H9 (cell line): ENCODE measurements around the gene ERVMER34-1. TPM values are rescaled to one million over a fixed set of nuclear protein-coding genes. Genes with fewer than 3 reads are reported as not detected.

Experiments
- DNase-seq: peaks from one replicate; pipeline ENCODE4 v3.0.0-alpha.2; 2017
- H2AFZ ChIP-seq: one replicate; pipeline ENCODE4 v1.6.1; 2013; ENCODE audit warnings: mild to moderate bottlenecking, low read length, control low read depth, moderate library complexity
- H2AK5ac ChIP-seq: 2 replicates; pipeline ENCODE4 v1.6.1; 2013; ENCODE audit warnings: low read length, control low read depth, mixed read lengths; ENCODE audit not compliant: insufficient read length
- H2BK120ac ChIP-seq: one replicate; pipeline ENCODE4 v1.6.1; 2013; ENCODE audit warnings: low read depth, mild to moderate bottlenecking, low read length, control low read depth, inconsistent platforms; ENCODE audit not compliant: poor library complexity, severe bottlenecking
- H2BK12ac ChIP-seq: 2 replicates; pipeline ENCODE4 v1.6.1; 2013; ENCODE audit warnings: low read length, control low read depth, mixed read lengths, low read depth; ENCODE audit not compliant: insufficient read length
- H2BK15ac ChIP-seq: 2 replicates; pipeline ENCODE4 v1.6.1; 2013; ENCODE audit warnings: low read depth, low read length, control low read depth
- H2BK20ac ChIP-seq: one replicate; pipeline ENCODE4 v1.6.1; 2013; ENCODE audit warnings: low read depth, mild to moderate bottlenecking, low read length, control low read depth, inconsistent platforms; ENCODE audit not compliant: poor library complexity, severe bottlenecking
- H2BK5ac ChIP-seq: 2 replicates; pipeline ENCODE4 v1.6.1; 2013; ENCODE audit warnings: low read length, control low read depth, mixed read lengths; ENCODE audit not compliant: insufficient read length
- H3K14ac ChIP-seq: 2 replicates; pipeline ENCODE4 v1.6.1; 2013; ENCODE audit warnings: low read length, control low read depth; ENCODE audit not compliant: insufficient read depth
- H3K18ac ChIP-seq: 2 replicates; pipeline ENCODE4 v1.6.1; 2013; ENCODE audit warnings: low read depth, mild to moderate bottlenecking, mixed read lengths, low read length, control low read depth; ENCODE audit not compliant: insufficient read length
- H3K23ac ChIP-seq: 2 replicates; pipeline ENCODE4 v1.6.1; 2013; ENCODE audit warnings: low read length, control low read depth, mixed read lengths, low read depth; ENCODE audit not compliant: insufficient read length
- H3K23me2 ChIP-seq: 2 replicates; pipeline ENCODE4 v1.6.1; 2013; ENCODE audit warnings: low read depth, mild to moderate bottlenecking, mixed read lengths, low read length, control low read depth; ENCODE audit not compliant: insufficient read length, poor library complexity, severe bottlenecking
- H3K27ac ChIP-seq: 2 replicates; pipeline ENCODE4 v1.5.1; 2013; ENCODE audit warnings: low read length, control low read depth, mixed read lengths, low read depth; ENCODE audit not compliant: insufficient read length
- H3K27me3 ChIP-seq: 2 replicates; pipeline ENCODE4 v1.6.1; 2013; ENCODE audit warnings: low read length, control low read depth, inconsistent platforms; ENCODE audit not compliant: insufficient read depth
- H3K4ac ChIP-seq: 2 replicates; pipeline ENCODE4 v1.6.1; 2013; ENCODE audit warnings: low read depth, mild to moderate bottlenecking, control low read depth, inconsistent platforms, low read length, moderate library complexity
- H3K4me1 ChIP-seq: 2 replicates; pipeline ENCODE4 v1.6.1; 2013; ENCODE audit warnings: low read length, control low read depth, inconsistent platforms; ENCODE audit not compliant: insufficient read depth
- H3K4me2 ChIP-seq: 2 replicates; pipeline ENCODE4 v1.6.1; 2013; ENCODE audit warnings: low read length, control low read depth, mixed read lengths; ENCODE audit not compliant: insufficient read length, insufficient read depth
- H3K56ac ChIP-seq: 2 replicates; pipeline ENCODE4 v1.6.1; 2013; ENCODE audit warnings: low read depth, mild to moderate bottlenecking, mixed read lengths, low read length, control low read depth; ENCODE audit not compliant: insufficient read length
- H3K79me1 ChIP-seq: 2 replicates; pipeline ENCODE4 v1.6.1; 2013; ENCODE audit warnings: low read depth, mild to moderate bottlenecking, moderate library complexity, low read length, control low read depth, inconsistent platforms; ENCODE audit not compliant: insufficient read depth, poor library complexity, severe bottlenecking
- H3K79me2 ChIP-seq: 2 replicates; pipeline ENCODE4 v1.6.1; 2013; ENCODE audit warnings: low read length, control low read depth, inconsistent platforms; ENCODE audit not compliant: insufficient read depth
- H3K9ac ChIP-seq: 2 replicates; pipeline ENCODE4 v1.6.1; 2013; ENCODE audit warnings: low read length, control low read depth, mixed read lengths; ENCODE audit not compliant: insufficient read length; ENCODE audit errors: extremely low read depth
- H3K9me3 ChIP-seq: one replicate; pipeline ENCODE4 v1.6.1; 2013; ENCODE audit warnings: low read depth, low read length, inconsistent platforms; ENCODE audit not compliant: control insufficient read depth
- H3T11ph ChIP-seq: one replicate; pipeline ENCODE4 v1.6.1; 2013; ENCODE audit warnings: mild to moderate bottlenecking, low read length, control low read depth, inconsistent platforms
- H4K20me1 ChIP-seq: one replicate; pipeline ENCODE4 v1.6.1; 2013; ENCODE audit not compliant: control insufficient read depth, insufficient read length, insufficient read depth
- H4K5ac ChIP-seq: 2 replicates; pipeline ENCODE4 v1.6.1; 2013; ENCODE audit warnings: low read depth, mild to moderate bottlenecking, mixed read lengths, low read length, control low read depth; ENCODE audit not compliant: insufficient read length
- H4K8ac ChIP-seq: replicated peaks from 2 replicates; pipeline ENCODE4 v1.6.1; 2013; ENCODE audit warnings: low read length, control low read depth, mixed read lengths, low read depth; ENCODE audit not compliant: insufficient read length
- H4K91ac ChIP-seq: 2 replicates; pipeline ENCODE4 v1.6.1; 2013; ENCODE audit warnings: low read depth, mild to moderate bottlenecking, moderate library complexity, mixed read lengths, low read length, control low read depth; ENCODE audit not compliant: insufficient read length
- H3K27ac Mint-ChIP-seq, 3 experiments: 2 replicates in 2 of 3; 3 replicates in 1 of 3; pipeline ENCODE4 v1.8.0; 2020 to 2021; ENCODE audit warnings: mixed read lengths in 3 of 3, mild to moderate bottlenecking in 1 of 3, moderate library complexity in 1 of 3
- H3K27me3 Mint-ChIP-seq: 2 replicates; pipeline ENCODE4 v1.8.0; 2021; ENCODE audit warnings: low read depth, mild to moderate bottlenecking, moderate library complexity, mixed read lengths
- H3K36me3 Mint-ChIP-seq, 3 experiments: 2 replicates in 2 of 3; 3 replicates in 1 of 3; pipeline ENCODE4 v1.8.0; 2020 to 2021; ENCODE audit warnings: low read depth in 3 of 3, mixed read lengths in 3 of 3; ENCODE audit not compliant: insufficient read depth in 1 of 3
- H3K4me1 Mint-ChIP-seq, 2 experiments: 2 replicates each; pipeline ENCODE4 v1.8.0; 2020; ENCODE audit warnings: mixed read lengths in 2 of 2
- H3K4me3 Mint-ChIP-seq, 2 experiments: 2 replicates in 1 of 2; 3 replicates in 1 of 2; pipeline ENCODE4 v1.8.0; 2020 to 2021; ENCODE audit warnings: mild to moderate bottlenecking in 2 of 2, mixed read lengths in 2 of 2, moderate library complexity in 1 of 2
- H3K9me3 Mint-ChIP-seq, 2 experiments: 2 replicates in 1 of 2; 3 replicates in 1 of 2; pipeline ENCODE4 v1.8.0; 2020; ENCODE audit warnings: mild to moderate bottlenecking in 2 of 2, mixed read lengths in 2 of 2, moderate library complexity in 1 of 2
- CTCF ChIP-seq: fragments of 200-600 bp; sonication (generic); conservative IDR thresholded peaks from 3 replicates; pipeline ENCODE4 v1.8.0; 2021; ENCODE audit warnings: antibody characterized with exemption, mild to moderate bottlenecking
- total RNA-seq: library from RNA; stranded (reverse); gene quantifications from 2 replicates; pipeline ENCODE4 v1.2.1, GENCODE V29; 2021

Gene ERVMER34-1
- total RNA-seq, 1 experiment from 2014 or later = 14.4 TPM

DNA sequence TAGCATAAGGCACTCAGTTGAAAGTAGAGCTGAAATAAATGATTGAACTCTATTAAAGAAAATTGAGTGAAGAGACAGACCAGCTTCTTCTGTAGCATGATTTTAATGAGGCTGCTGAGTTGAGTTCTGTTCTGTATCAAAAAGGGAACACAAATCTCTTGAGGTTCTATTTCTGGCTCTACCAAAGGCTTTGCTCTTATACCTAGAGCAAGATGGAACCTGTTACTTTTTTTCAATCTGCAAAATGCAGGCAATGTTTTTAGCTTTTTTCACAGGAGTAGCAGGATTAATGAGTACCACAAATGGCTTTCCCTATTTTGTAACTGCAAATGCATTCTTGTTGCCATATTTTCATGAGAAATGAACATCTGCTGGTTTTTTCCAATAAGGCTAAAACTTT lies 4.2 kb upstream of the ERVMER34-1 start:
- H3K4ac ChIP-seq = no peak overlapping the region

More for the DNA sequence above, 4.2 kb upstream of the ERVMER34-1 start:
- no peak overlapping the region for H2BK12ac ChIP-seq
- H2BK5ac ChIP-seq = no peak overlapping the region
- no peak overlapping the region for H4K91ac ChIP-seq
- H2BK15ac ChIP-seq = no peak overlapping the region
- H3K23me2 ChIP-seq = no peaks in the 10 kb centered on the region
- H3K4me2 ChIP-seq = no peak overlapping the region
- TF ChIP-seq CTCF = no peak
- no peak overlapping the region for H3K23ac ChIP-seq
- H3K9me3 ChIP-seq = no peaks in the 10 kb centered on the region
- H3K27ac Mint-ChIP-seq = no peak overlapping the region
- no peak overlapping the region for H3K4me3 Mint-ChIP-seq
- H2BK20ac ChIP-seq = no peak overlapping the region
- peaks cover 1 to 4% (median 2%) of the 10 kb centered on the region in 3 experiments for H3K36me3 Mint-ChIP-seq
- H2AFZ ChIP-seq = no peak overlapping the region
- no peak overlapping the region for H3K56ac ChIP-seq
- H3K4me1 ChIP-seq = peaks cover 2% of the 10 kb centered on the region; the same call in 1 of the 2 replicates
- peaks cover 24% of the 10 kb centered on the region for H3K27me3 Mint-ChIP-seq
- no peak overlapping the region for H3T11ph ChIP-seq
- no peak overlapping the region for H4K8ac ChIP-seq
- H3K27ac ChIP-seq = no peak overlapping the region
- no peak for DNase-seq
- no peak overlapping the region for H2BK120ac ChIP-seq
- peaks cover 9 to 10% of the 10 kb centered on the region in 2 experiments; a peak in 4 of 5 replicates for H3K9me3 Mint-ChIP-seq
- H4K20me1 ChIP-seq = no peaks in the 10 kb centered on the region
- H3K4me1 Mint-ChIP-seq = peaks cover 2 to 3% of the 10 kb centered on the region in 2 experiments
- no peak overlapping the region for H3K18ac ChIP-seq
- no peak overlapping the region for H3K14ac ChIP-seq
- H4K5ac ChIP-seq = no peak overlapping the region
- H3K9ac ChIP-seq = no peak overlapping the region
- H3K79me1 ChIP-seq = no peaks in the 10 kb centered on the region
- H2AK5ac ChIP-seq = no peak overlapping the region
- H3K27me3 ChIP-seq = no peaks in the 10 kb centered on the region; the same call in 1 of the 2 replicates
- no peaks in the 10 kb centered on the region for H3K79me2 ChIP-seq
